Activated naive CD8-positive, alpha-beta T cell treated with anti-CD3 and anti-CD28 coated beads for 36 hours (primary cell): ENCODE results near the gene TPCN2. TPM values are rescaled to one million over a fixed set of nuclear protein-coding genes. Genes with fewer than 3 reads are reported as not detected.
A peak's percentile ranks its signal among the peaks of the same experiment; 100 is the strongest.

Experiments used
- DNase-seq: peaks from one replicate; pipeline ENCODE4 v3.0.0; 2021
- H3K27ac Mint-ChIP-seq: one replicate; pipeline ENCODE4 v1.8.0; 2022; ENCODE audit warnings: mild to moderate bottlenecking, moderate library complexity, mixed read lengths
- H3K27me3 Mint-ChIP-seq: one replicate; pipeline ENCODE4 v1.8.0; 2022; ENCODE audit warnings: mild to moderate bottlenecking, mixed read lengths
- H3K36me3 Mint-ChIP-seq: one replicate; pipeline ENCODE4 v1.8.0; 2021; ENCODE audit warnings: mild to moderate bottlenecking, mixed read lengths
- H3K4me1 Mint-ChIP-seq: one replicate; pipeline ENCODE4 v1.8.0; 2021; ENCODE audit warnings: mixed read lengths
- H3K4me3 Mint-ChIP-seq: one replicate; pipeline ENCODE4 v1.8.0; 2022; ENCODE audit warnings: mild to moderate bottlenecking, moderate library complexity, mixed read lengths
- H3K9me3 Mint-ChIP-seq: one replicate; pipeline ENCODE4 v1.8.0; 2022; ENCODE audit warnings: mixed read lengths
- total RNA-seq, 2 experiments: library from RNA; stranded (reverse); gene quantifications; one replicate each; pipeline ENCODE4 v1.2.3, GENCODE V29; 2021

Gene TPCN2
- total RNA-seq, 2 experiments from 2014 or later, result 10.9 to 11.3 TPM

DNA sequence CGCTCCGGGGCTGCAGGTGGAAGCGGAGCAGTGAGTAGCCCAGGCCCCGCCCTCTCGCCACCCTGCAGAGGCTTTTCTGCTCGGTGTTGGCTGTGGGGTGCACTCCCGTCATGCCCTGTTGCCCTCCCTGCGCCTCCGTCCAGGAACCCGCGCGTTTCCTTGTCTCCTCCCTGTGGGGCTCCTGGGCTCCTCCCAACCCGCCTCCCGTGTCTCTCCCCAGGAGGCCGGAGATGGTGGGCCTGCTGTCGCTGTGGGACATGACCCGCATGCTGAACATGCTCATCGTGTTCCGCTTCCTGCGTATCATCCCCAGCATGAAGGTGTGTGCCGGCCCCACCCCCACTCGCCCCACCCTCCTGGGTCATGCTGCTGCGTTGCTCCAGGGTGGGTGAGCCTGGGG lies 32.4 kb downstream of the TPCN2 start:
- Mint-ChIP-seq H3K4me3 (no peak overlapping the region), H3K36me3 (peaks cover 4% of the 10 kb centered on the region), H3K9me3 (no peaks in the 10 kb centered on the region), H3K27ac (peak overlapping the region; percentile 78), H3K27me3 (no peaks in the 10 kb centered on the region), H3K4me1 (peaks cover 13% of the 10 kb centered on the region)
- DNase-seq, result no peak

DNA sequence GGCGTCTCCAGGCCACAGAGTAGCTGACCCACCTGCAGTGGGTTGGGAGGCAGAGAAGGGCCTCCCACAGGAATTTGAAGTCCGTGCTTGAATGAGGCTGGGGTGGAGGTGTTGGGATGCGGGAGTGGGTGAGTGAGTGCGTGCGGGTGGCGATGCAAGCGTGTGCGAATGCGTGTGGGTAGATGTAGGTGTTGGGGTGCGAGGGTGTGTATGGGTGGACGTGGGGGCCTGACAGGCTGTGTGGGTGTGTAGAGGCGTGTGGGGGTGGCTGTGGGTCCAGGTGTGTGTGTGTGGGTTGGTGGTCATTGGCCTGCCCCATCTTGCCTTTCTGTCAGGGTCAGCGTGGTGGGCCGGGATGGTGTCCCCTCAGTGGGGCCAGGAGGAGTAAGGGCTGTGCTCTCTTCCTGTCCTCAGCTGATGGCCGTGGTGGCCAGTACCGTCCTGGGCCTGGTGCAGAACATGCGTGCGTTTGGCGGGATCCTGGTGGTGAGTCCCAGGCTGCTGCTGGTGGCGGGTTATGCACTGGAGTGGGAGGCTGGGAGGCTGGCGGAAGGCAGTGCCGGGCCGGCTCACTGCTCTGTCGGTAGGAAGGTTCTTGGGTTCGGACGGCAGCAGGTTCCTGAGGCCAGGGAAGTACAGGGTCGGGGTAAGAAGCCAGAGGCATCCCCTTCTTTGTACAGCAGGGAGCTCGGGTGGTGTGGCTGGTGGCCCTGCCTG lies 35.0 kb downstream of the TPCN2 start:
- no peak for DNase-seq
- peaks cover 4% of the 10 kb centered on the region for H3K36me3 Mint-ChIP-seq
- H3K9me3 Mint-ChIP-seq, result no peaks in the 10 kb centered on the region
- H3K4me3 Mint-ChIP-seq, result no peak overlapping the region
- H3K4me1 Mint-ChIP-seq, result peaks cover 13% of the 10 kb centered on the region
- H3K27ac Mint-ChIP-seq, result no peak overlapping the region
- no peaks in the 10 kb centered on the region for H3K27me3 Mint-ChIP-seq

DNA sequence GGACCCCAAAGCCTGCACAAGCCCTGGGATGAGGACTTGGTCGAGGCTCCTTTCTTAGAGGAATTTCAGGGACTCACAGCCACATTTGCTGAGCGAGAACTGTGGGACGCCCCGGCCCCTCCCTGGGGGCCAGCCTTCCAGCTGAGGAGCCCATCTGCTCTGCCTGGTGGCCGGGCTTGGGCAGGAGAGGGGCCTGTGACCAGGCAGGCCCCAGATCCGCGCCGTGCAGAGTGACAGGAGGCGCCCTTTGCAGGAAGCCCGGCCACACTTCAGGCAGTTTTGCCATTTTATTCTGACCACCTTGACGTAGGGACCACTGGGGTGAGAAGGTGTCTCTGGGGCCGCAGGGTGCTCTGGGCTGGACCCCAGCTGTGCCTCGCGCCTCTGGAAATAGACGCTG lies 35.6 kb downstream of the TPCN2 start:
- DNase-seq, result no peak
- Mint-ChIP-seq H3K4me1 (peaks cover 9% of the 10 kb centered on the region), H3K4me3 (no peak overlapping the region), H3K9me3 (no peaks in the 10 kb centered on the region), H3K27me3 (no peaks in the 10 kb centered on the region), H3K27ac (no peak overlapping the region), H3K36me3 (peaks cover 3% of the 10 kb centered on the region)

DNA sequence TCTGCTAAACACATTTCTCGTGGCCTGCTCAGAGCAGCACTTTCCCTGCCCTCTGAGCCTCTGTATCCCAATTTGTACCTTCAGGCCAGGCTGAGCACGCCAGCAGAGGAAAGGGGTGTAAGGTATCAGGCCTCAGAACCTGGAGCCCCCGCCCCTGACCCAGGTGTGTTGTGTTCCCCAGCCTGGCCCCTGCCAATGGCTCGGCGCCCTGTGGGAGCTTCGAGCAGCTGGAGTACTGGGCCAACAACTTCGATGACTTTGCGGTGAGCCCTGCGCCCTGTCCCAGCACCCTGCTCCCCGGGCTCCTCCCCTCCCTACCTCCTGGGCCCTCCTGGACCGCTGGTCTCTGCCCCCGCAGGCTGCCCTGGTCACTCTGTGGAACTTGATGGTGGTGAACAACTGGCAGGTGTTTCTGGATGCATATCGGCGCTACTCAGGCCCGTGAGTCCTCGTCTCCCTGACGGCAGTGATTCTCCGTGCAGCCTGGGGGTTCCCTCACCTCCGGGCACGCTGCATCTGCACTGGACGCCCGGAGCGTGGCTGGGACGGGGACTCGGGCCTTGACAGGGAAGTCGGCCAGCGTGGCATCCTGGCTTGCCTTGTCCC lies 36.9 kb downstream of the TPCN2 start:
- Mint-ChIP-seq H3K4me1 (peaks cover 2% of the 10 kb centered on the region), H3K27me3 (no peaks in the 10 kb centered on the region), H3K27ac (no peak overlapping the region), H3K36me3 (peaks cover 5% of the 10 kb centered on the region), H3K9me3 (no peaks in the 10 kb centered on the region), H3K4me3 (no peak overlapping the region)
- DNase-seq, result no peak

DNA sequence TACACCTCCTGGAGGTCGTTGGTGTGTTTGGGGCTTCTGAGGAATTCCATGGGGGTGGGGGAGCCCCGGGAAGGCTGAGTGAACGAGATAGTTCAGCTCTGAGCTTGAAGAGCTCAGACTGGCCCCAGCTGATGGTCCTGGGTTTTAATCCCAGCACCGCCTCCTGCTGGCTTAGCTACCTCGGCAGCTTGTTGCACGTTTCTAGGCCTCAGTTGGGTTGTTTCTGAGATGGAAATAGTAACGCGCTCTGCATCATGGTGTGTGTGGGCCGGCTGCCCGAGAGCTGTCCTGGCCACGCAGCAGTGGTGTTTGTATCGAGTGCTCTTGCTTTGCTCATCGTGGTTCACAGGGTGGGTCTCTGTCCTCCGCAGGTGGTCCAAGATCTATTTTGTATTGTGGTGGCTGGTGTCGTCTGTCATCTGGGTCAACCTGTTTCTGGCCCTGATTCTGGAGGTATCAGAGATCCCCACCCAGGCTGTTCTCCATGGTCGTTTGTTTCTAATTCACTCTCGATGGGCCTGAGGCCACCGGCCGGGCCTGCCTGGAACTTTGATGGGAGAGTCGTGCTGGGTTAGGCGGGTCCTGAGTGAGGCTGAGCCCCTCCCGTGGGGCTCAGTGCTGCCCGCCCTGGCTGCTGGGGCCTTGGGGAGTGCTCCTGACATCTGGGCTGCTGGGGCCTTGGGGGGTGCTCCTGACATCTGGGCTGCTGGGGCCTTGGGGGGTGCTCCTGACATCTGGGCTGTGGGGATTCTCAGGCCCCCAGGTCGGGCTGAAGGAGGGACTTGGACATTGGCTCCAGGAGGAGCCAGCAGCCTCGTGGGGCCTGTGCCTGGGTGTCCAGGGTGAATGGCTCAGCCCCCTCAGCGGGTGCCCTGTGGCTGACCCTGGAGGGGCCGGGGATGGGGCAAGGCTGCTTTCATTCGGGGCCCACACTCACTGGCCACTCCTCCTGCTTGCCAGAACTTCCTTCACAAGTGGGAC lies 37.7 kb downstream of the TPCN2 start:
- no peaks in the 10 kb centered on the region for H3K9me3 Mint-ChIP-seq
- H3K27ac Mint-ChIP-seq, result no peak overlapping the region
- peaks cover 5% of the 10 kb centered on the region for H3K36me3 Mint-ChIP-seq
- H3K4me1 Mint-ChIP-seq, result no peaks in the 10 kb centered on the region
- H3K27me3 Mint-ChIP-seq, result no peaks in the 10 kb centered on the region
- H3K4me3 Mint-ChIP-seq, result no peak overlapping the region
- no peak for DNase-seq

DNA sequence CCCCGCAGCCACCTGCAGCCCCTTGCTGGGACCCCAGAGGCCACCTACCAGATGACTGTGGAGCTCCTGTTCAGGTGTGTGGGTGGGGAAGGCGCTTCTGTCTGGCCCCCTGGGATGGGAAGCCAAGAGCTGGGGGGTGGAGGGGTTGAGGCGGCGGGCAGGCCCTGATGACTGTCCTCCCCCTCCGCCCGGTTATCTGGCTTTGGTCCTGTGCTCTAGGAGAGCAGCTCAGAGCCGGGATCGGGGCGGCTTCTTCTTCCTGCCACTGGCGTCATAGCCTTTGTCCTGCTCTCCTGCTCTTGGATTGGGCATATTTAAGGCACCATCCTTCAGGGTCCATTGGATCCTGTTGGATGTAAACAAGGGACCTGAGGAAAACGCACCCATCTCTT lies 38.4 kb downstream of the TPCN2 start:
- Mint-ChIP-seq H3K4me1 (no peaks in the 10 kb centered on the region), H3K27ac (no peak overlapping the region), H3K9me3 (no peaks in the 10 kb centered on the region), H3K4me3 (no peak overlapping the region), H3K36me3 (peaks cover 10% of the 10 kb centered on the region), H3K27me3 (no peaks in the 10 kb centered on the region)
- no peak for DNase-seq

DNA sequence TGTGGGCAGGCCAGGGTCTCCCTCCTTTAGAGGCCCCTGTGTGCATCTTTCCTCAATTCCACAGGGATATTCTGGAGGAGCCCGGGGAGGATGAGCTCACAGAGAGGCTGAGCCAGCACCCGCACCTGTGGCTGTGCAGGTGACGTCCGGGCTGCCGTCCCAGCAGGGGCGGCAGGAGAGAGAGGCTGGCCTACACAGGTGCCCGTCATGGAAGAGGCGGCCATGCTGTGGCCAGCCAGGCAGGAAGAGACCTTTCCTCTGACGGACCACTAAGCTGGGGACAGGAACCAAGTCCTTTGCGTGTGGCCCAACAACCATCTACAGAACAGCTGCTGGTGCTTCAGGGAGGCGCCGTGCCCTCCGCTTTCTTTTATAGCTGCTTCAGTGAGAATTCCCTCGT lies 39.1 kb downstream of the TPCN2 start:
- H3K27ac Mint-ChIP-seq, result no peak overlapping the region
- DNase-seq, result no peak
- no peaks in the 10 kb centered on the region for H3K27me3 Mint-ChIP-seq
- H3K36me3 Mint-ChIP-seq, result peaks cover 11% of the 10 kb centered on the region
- H3K4me3 Mint-ChIP-seq, result no peak overlapping the region
- no peaks in the 10 kb centered on the region for H3K9me3 Mint-ChIP-seq
- no peaks in the 10 kb centered on the region for H3K4me1 Mint-ChIP-seq

DNA sequence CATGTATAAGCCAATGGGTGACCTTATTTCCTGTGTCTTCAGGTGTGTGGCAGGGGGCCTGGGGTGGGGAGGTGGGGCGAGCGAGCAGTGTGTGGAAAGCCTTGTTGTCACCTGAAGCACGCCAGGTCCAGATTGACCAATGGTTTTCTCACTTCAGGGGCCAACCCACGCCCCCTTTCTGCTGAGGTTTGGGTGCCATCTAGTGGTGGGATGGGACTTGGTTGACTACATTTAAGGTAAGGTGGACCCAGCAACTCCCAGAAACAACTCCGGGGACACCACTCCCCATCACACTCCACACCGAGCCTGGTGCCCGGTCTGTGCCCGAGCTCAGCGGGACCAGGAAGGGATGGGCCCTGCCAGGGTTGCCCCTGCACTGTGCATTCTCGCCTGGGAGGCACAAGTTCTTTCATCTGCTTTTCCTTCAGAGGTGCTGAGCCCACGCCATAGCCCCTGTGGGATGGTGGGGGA lies 40.0 kb downstream of the TPCN2 start:
- peak; percentile 53 for DNase-seq
- peaks cover 14% of the 10 kb centered on the region for H3K36me3 Mint-ChIP-seq
- no peaks in the 10 kb centered on the region for H3K27me3 Mint-ChIP-seq
- H3K9me3 Mint-ChIP-seq, result no peaks in the 10 kb centered on the region
- H3K4me3 Mint-ChIP-seq, result no peak overlapping the region
- H3K4me1 Mint-ChIP-seq, result no peaks in the 10 kb centered on the region
- no peak overlapping the region for H3K27ac Mint-ChIP-seq

DNA sequence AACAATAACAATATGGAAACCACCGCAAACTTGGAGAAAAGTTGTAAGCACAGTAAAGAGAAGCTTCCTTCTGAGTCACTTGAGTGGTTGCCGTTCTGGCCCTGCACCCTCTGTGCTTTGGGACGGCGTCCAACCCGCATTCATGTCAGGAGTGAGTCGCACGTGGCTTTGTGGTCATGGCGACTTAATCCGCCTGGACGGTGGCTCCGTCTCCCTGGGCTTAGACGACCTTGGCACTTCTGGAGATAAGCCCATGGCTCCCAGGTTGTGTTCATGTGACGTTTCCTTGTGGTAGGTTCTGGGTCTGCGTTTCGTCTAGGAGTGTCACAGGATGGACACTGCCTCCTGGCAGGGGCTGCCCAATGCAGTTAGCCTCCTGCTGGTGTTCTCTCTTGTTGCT lies 40.5 kb downstream of the TPCN2 start:
- Mint-ChIP-seq H3K27me3 (no peaks in the 10 kb centered on the region), H3K9me3 (no peaks in the 10 kb centered on the region), H3K4me3 (no peak overlapping the region), H3K27ac (no peak overlapping the region), H3K4me1 (no peaks in the 10 kb centered on the region), H3K36me3 (peaks cover 14% of the 10 kb centered on the region)
- no peak for DNase-seq

DNA sequence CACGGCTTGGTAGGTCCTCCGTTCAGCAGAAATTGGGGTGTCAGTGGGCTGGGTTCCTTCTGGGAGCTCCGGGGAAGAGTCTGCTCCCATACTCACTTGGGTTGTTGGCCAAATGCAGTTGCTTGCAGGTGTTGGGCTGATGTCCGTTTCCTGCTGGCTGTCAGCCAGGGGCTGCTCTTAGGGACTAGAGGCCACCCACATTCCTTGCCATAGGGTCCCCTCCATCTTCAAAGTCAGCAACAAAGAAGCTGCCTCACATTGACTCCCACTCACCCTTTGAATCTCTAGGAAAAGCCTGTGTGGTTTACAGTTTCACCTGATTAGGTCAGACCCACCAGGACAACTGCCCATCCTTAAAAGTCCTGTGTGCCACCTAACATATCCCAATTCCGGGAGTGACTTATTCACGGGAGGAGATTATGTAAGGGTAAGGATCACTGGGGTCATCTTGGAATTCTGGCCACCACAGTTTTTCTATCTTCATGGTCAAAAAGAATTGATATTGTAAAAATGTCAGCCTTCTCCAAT lies 43.0 kb downstream of the TPCN2 start:
- H3K4me1 Mint-ChIP-seq, result no peaks in the 10 kb centered on the region
- DNase-seq, result no peak
- no peak overlapping the region for H3K4me3 Mint-ChIP-seq
- peaks cover 14% of the 10 kb centered on the region for H3K36me3 Mint-ChIP-seq
- H3K27ac Mint-ChIP-seq, result no peak overlapping the region
- no peaks in the 10 kb centered on the region for H3K9me3 Mint-ChIP-seq
- H3K27me3 Mint-ChIP-seq, result no peaks in the 10 kb centered on the region

DNA sequence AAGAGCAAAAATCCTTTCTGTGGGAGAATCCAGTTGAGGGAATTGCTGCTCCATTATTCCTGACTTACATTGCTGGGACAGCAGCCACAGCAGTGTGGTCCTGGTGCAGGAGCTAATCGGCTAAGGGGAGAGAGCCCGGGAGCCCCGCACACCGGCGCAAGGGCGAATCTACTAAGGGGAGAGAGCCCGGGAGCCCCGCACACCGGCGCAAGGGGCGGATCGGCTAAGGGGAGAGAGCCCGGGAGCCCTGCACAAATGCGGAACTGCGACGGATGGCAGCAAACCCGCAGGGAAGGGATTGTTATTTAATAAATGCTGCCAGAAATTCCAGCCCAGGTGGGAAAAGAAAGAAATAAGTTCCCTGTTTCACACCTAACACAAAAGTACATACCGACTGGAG lies 43.5 kb downstream of the TPCN2 start:
- Mint-ChIP-seq H3K36me3 (peaks cover 14% of the 10 kb centered on the region), H3K9me3 (no peaks in the 10 kb centered on the region), H3K27me3 (no peaks in the 10 kb centered on the region), H3K4me1 (no peaks in the 10 kb centered on the region), H3K27ac (no peak overlapping the region), H3K4me3 (no peak overlapping the region)
- no peak for DNase-seq

DNA sequence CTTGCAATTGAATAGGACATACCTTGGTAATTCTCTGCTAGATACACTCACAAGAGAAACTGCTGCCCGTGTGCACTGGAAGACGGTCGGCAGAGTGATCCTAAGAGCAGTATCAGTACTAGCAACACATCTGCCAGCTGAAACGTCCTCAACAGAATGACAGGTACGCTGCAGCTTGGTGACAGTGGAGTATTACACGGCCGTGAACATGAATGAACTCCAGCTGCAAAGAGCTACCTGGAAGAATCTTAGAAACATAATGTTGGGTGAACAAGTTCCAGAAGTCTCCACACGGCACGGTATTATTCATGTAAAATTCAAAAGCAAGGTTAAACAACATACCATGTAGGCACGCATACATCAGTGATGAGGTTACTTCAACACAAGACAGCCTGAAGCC lies 44.4 kb downstream of the TPCN2 start:
- Mint-ChIP-seq H3K27ac (no peak overlapping the region), H3K4me3 (no peak overlapping the region), H3K36me3 (peaks cover 14% of the 10 kb centered on the region), H3K27me3 (no peaks in the 10 kb centered on the region), H3K9me3 (no peaks in the 10 kb centered on the region), H3K4me1 (no peaks in the 10 kb centered on the region)
- DNase-seq, result no peak

DNA sequence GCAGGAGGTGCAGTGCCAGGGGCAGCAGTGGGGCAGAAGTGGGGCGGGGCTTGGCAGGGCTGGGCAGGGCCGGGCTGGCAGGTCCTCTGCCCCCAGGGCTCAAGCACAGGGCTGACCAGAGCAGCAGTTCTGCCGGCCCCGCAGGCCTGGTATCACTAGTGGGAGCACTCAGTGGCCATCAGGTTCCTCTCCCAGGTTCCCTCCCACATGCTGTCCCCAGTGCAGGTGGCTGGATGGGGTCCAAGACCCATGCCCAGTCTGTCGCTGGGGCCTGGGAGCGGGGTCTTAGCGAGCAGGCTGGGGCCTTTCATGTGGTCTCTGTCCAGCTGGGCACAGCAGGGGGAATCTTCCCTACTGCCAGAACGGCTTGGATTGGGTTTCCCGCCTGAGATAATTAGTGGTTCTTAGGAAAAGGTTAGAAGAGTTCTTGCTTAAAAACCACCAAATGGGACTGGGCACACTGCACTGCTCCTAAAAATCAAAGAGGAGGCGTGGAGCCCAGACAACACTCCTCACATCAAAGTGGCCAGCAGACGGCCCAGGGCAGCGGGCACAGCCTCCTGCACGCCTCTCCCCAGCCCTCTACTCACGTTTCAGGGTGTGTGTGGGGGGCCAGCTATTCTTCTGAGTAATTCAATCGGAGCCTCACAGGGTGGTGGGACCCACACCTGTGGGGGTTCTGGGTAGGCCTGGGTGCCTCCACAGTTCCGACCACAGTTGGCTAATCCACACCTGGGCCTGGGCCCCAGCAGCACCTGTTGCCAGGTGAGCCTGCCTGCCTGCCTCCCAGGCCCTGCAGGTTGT lies 45.6 kb downstream of the TPCN2 start:
- Mint-ChIP-seq H3K4me3 (no peak overlapping the region), H3K27me3 (no peaks in the 10 kb centered on the region), H3K4me1 (no peaks in the 10 kb centered on the region), H3K36me3 (peaks cover 14% of the 10 kb centered on the region), H3K9me3 (no peaks in the 10 kb centered on the region), H3K27ac (no peak overlapping the region)
- no peak for DNase-seq

DNA sequence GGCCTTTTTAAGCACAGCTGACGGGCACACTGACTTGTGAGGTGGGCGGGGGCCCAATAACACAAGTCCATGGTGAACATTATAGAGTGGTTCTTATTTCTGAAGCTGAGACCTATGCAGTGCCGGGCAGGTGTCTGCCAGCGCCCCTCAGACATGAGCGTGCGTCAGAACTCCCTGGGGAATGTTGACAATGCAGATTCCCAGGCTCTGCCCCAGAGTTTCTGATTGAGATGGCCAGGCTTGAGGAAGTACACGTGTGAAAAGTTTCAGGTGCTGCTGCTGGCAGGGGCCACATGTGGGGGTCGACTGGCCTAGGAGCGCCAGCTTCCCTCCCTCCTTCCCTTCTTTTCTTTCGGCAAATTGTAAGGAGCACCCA lies 46.2 kb downstream of the TPCN2 start:
- Mint-ChIP-seq H3K4me3 (no peak overlapping the region), H3K36me3 (peaks cover 14% of the 10 kb centered on the region), H3K27ac (no peak overlapping the region), H3K9me3 (no peaks in the 10 kb centered on the region), H3K4me1 (peaks cover 2% of the 10 kb centered on the region), H3K27me3 (no peaks in the 10 kb centered on the region)
- DNase-seq, result no peak
